SJSA1 (cell line): ENCODE results near the gene PPIL1. TPM values are rescaled to one million over a fixed set of nuclear protein-coding genes. Genes with fewer than 3 reads are reported as not detected.

Experiments used
- DNase-seq, 2 experiments: peaks; one replicate each; pipeline ENCODE4 v3.0.0-alpha.2; 2015 to 2020; ENCODE audit warnings: low spot score in 2 of 2, low read depth in 1 of 2
- H3K27ac ChIP-seq: fragments of 250-450 bp; sonication (Bioruptor Pico); 2 replicates; pipeline ENCODE4 v1.5.1; 2020; ENCODE audit warnings: mild to moderate bottlenecking, moderate library complexity
- H3K27me3 ChIP-seq: fragments of 250-450 bp; sonication (Bioruptor Pico); replicated peaks from 2 replicates; pipeline ENCODE4 v1.5.1; 2020; ENCODE audit warnings: mild to moderate bottlenecking, moderate library complexity
- H3K36me3 ChIP-seq: fragments of 250-450 bp; sonication (Bioruptor Pico); 2 replicates; pipeline ENCODE4 v1.5.1; 2020; ENCODE audit warnings: mild to moderate bottlenecking
- H3K4me1 ChIP-seq: fragments of 250-450 bp; sonication (Bioruptor Pico); replicated peaks from 2 replicates; pipeline ENCODE4 v1.6.1; 2021; ENCODE audit warnings: mild to moderate bottlenecking
- H3K4me3 ChIP-seq: fragments of 250-450 bp; sonication (Bioruptor Pico); 2 replicates; pipeline ENCODE4 v1.5.1; 2020; ENCODE audit warnings: mild to moderate bottlenecking
- H3K9me3 ChIP-seq: fragments of 250-450 bp; sonication (Bioruptor Pico); replicated peaks from 2 replicates; pipeline ENCODE4 v1.5.1; 2020; ENCODE audit warnings: mild to moderate bottlenecking
- total RNA-seq: library from RNA; depleted of rRNA; stranded (reverse); fragments of >200 nt; shearing (Covaris generic); gene quantifications from 2 replicates; pipeline ENCODE4 v1.2.3, GENCODE V29; 2014

The PPIL1 gene
- total RNA-seq, 1 experiment from 2014 or later = 83.6 TPM

GRCh38 chr6:36843170-36843569, 31.4 kb downstream of the PPIL1 start:
- no peak overlapping the region for H3K27ac ChIP-seq
- DNase-seq = no peak
- H3K4me1 ChIP-seq = peaks cover 12% of the 10 kb centered on the region
- no peaks in the 10 kb centered on the region for H3K9me3 ChIP-seq
- no peaks in the 10 kb centered on the region for H3K36me3 ChIP-seq
- H3K4me3 ChIP-seq = no peak overlapping the region
- peaks cover 16% of the 10 kb centered on the region for H3K27me3 ChIP-seq

- peaks cover 12% of the 10 kb centered on the region for H3K4me1 ChIP-seq
These were observed 32.8 kb downstream of the PPIL1 start for GRCh38 chr6:36841756-36842155.

DNA sequence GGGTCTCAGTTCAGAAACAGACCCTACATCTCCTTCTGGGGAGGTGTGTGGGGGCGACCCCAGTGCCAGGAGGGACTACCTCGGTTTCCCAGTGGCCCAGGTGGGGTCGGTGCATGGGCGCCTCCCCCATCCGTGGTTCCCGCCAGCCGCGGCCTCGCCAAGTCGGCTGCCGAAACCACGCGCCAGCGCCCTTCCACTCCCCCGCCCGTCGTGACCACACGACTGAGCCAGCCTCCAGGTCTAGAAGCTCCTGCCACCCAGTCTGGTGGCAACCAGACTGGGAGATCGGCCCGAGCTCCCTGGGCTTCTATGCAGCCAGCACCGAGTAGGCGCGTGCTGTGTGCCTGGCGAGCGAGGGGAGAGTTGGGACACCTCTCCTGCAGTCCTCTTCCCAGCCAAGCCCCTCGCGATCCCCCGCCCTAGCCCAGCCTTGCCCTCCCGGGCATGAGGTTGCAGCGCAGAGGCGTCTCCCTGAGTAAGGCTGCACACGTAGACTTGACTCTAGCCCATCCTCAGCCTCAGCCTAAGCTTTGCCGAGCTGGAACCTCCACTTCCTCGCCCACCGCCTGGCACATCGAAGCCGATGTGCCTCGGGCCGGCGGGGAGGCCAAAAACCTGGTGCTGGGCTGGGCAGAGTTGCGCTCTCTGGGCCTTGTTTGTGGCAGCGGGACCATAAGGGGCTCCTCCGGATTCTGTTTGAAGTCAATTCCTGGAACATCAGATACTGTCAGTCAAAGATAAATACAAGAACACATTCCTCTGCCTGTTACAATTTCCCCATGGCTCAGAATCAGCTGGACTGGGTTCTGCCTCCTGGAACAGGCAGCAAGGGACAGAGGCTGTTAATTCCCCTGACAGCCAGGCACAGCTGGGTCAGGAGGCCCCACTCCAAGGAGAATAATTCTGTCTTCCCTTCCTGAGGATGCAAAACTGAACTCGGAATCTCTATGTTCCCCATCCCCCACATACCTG, 33.9 kb downstream of the PPIL1 start:
- Histone ChIP-seq H3K4me1 (peaks cover 12% of the 10 kb centered on the region), H3K36me3 (no peaks in the 10 kb centered on the region), H3K27ac (no peak overlapping the region), H3K4me3 (no peak overlapping the region), H3K27me3 (peaks cover 20% of the 10 kb centered on the region), H3K9me3 (no peaks in the 10 kb centered on the region)
- no peak for DNase-seq

More at GRCh38 chr6:36841756-36842155, 32.8 kb downstream of the PPIL1 start:
- no peak overlapping the region for H3K4me3 ChIP-seq
- H3K36me3 ChIP-seq = no peaks in the 10 kb centered on the region
- H3K27ac ChIP-seq = no peak overlapping the region
- no peak for DNase-seq
- peaks cover 20% of the 10 kb centered on the region for H3K27me3 ChIP-seq
- no peaks in the 10 kb centered on the region for H3K9me3 ChIP-seq

DNA sequence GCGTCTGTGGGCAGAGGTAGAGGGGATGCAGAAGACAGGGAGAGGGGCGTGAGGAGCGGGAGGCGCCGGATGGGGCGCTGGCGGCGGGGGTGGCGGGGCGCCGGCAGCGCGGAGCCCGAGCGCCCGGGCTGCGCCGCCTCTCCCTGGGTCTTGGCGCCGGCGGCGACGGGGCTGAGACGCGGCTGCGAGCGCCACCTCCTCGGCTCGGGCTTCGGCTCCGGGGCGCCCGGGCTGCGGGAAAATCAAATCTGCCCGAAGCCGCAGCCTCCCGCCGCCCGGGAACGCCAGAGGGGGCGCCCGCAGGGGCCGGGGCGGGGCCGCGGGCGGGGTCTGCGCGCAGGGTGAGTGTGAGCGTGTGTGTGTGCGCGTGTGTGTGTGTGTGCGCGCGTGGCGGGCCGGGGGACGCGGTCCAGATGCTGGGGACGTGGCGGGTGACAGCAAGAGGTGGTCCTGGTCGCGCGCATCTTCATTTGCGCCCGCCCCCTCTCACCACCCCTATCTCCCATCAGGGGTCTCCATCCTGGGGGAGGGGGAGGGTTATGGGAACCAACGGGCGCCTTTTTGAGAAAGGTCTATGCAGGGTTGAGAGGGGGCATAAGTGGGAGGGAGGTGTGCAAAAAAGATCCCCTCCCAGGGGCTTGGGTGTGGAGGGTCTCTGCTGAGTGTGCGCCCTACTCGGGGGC, 34.7 kb downstream of the PPIL1 start:
- Histone ChIP-seq H3K9me3 (no peaks in the 10 kb centered on the region), H3K36me3 (no peaks in the 10 kb centered on the region), H3K4me1 (peaks cover 12% of the 10 kb centered on the region), H3K4me3 (peak overlapping the region; percentile 40), H3K27me3 (peaks cover 20% of the 10 kb centered on the region), H3K27ac (no peak overlapping the region)
- no peak for DNase-seq

GRCh38 chr6:36838896-36839748, 35.5 kb downstream of the PPIL1 start, which contains the start of gene CPNE5:
CPNE5 (minus strand) TSS chr6:36839444; CDS start chr6:36839377, 67 bp downstream.
- DNase-seq = no peak
- H3K27me3 ChIP-seq = peaks cover 20% of the 10 kb centered on the region
- peak within 1 kb of the TSS; percentile 40 for H3K4me3 ChIP-seq
- no peak within 1 kb of the TSS for H3K27ac ChIP-seq
- no peaks in the 10 kb centered on the region for H3K9me3 ChIP-seq
- peaks cover 12% of the 10 kb centered on the region for H3K4me1 ChIP-seq
- no peaks in the 10 kb centered on the region for H3K36me3 ChIP-seq

DNA sequence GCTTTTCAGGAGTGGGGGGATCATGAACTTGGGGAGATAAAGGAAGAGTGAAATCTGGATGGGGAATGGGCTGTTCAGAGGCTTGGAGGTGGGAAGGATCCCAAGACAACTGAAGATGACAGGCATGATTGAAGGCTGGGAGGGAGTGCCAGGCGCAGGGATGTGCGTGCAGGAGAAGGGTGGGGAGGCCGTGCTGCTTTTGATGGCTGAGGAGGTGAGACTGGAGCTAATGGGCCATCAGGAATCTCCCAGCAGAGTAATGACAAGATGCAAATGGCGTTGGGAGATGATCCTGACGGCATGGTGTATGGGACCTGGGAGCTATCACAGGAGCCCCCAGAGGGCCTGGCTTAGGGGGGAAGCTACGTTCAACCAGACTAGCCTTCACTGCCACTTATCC, 36.9 kb downstream of the PPIL1 start:
- Histone ChIP-seq H3K27me3 (peaks cover 20% of the 10 kb centered on the region), H3K36me3 (no peaks in the 10 kb centered on the region), H3K9me3 (no peaks in the 10 kb centered on the region), H3K27ac (no peak overlapping the region), H3K4me3 (no peak overlapping the region), H3K4me1 (peaks cover 12% of the 10 kb centered on the region)
- DNase-seq = no peak

DNA sequence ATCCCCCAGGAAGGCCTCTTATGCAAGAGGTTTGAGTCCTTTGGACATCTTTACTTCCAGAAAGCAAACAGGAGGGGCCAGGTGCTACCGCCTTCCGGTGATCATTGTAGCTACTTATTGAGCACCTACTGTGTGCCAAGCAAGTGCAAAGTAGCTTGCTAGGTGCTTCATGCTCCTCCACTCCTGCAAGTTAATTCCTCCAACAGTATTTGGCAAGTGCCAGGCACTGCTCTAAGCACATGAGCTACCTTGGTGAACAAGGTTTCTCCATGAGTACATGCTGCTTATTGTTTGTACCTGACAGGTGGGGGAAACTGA, 37.6 kb downstream of the PPIL1 start:
- Histone ChIP-seq H3K4me1 (peaks cover 12% of the 10 kb centered on the region), H3K9me3 (no peaks in the 10 kb centered on the region), H3K27ac (no peak overlapping the region), H3K4me3 (no peak overlapping the region), H3K36me3 (no peaks in the 10 kb centered on the region), H3K27me3 (peaks cover 20% of the 10 kb centered on the region)
- DNase-seq = no peak

DNA sequence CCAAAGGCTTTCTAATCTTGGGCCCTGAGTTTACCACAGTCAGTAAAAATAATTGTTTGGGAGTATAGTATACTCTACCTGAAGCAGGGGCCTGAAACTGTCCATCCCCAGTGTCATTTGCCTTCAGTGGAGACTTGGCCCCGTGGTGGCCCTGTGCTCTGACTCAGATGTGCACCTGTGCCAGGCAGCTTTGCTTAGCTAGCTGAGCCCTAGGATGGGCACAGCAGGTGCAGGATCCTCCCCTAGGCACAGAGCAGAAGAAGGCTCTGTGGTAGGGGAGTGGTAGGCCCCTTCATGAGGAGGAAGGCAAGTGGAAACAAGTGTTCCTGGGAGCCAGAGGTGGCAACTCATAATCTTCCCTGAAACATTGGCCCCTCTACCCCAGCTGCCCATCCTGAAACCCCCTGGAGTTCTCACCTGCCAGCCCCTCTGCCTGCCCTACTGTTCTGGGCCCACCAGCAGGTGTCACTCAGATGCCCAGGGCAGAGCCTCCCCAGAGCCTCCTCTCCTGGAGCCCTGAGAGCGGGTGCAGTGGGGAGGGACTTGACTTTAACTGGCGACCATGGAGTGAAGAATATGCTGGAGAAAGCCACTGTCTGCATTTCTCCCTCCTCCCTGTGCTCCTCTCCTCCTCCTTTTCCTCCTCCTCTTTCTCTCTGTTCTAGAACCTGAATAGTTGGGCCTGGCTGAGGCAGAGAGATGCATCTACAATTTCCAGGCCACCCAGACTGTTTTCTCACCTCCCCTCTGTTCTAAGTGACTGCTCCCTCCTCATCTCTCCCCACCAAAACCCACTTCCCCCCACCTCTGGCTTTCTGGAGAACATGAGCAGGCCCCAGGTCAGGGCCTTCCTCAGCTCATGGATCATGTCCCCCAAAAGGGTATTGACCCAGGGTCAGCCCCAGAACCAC, 38.2 kb downstream of the PPIL1 start:
- peaks cover 20% of the 10 kb centered on the region for H3K27me3 ChIP-seq
- H3K36me3 ChIP-seq = no peaks in the 10 kb centered on the region
- DNase-seq = no peak
- peaks cover 12% of the 10 kb centered on the region for H3K4me1 ChIP-seq
- no peak overlapping the region for H3K4me3 ChIP-seq
- H3K9me3 ChIP-seq = no peaks in the 10 kb centered on the region
- H3K27ac ChIP-seq = no peak overlapping the region

DNA sequence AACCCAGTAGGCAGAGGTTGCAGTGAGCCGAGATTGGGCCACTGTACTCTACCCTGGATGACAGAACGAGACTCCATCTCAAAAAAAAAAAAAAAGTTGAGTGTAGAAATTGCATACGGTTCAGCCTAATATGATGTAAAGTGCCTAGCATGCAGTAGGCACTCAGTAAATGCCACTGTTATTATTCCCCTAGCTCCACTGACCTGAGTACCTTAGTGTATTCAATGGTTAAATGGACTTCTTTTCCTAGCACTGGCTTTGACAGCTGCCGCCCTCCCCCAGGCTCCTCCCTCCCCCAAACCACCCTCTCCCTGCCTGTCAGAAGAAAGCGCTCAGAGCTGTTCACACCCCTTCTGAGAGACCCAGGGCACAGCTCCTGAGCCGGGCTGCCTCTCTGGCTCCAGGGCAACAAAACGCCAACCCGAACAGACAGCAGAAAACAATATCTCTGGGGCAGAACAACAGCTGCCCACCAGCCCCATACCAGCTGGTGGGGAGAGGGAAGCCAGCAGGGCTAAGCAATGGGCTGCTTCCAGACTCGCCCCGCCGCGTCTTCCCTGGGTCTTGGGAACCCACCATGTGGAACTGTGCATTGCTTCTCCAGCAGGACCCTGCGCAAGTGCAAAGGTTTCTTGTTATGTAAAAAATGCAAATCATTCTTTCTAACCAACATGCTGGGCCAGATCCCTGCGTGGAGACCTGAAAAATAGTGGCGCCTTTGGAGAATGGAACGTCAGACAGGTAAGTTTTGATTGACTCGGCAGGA, 39.8 kb downstream of the PPIL1 start:
- no peak overlapping the region for H3K27ac ChIP-seq
- H3K27me3 ChIP-seq = peaks cover 14% of the 10 kb centered on the region
- H3K4me3 ChIP-seq = no peak overlapping the region
- no peaks in the 10 kb centered on the region for H3K9me3 ChIP-seq
- no peaks in the 10 kb centered on the region for H3K36me3 ChIP-seq
- H3K4me1 ChIP-seq = peaks cover 5% of the 10 kb centered on the region
- no peak for DNase-seq

DNA sequence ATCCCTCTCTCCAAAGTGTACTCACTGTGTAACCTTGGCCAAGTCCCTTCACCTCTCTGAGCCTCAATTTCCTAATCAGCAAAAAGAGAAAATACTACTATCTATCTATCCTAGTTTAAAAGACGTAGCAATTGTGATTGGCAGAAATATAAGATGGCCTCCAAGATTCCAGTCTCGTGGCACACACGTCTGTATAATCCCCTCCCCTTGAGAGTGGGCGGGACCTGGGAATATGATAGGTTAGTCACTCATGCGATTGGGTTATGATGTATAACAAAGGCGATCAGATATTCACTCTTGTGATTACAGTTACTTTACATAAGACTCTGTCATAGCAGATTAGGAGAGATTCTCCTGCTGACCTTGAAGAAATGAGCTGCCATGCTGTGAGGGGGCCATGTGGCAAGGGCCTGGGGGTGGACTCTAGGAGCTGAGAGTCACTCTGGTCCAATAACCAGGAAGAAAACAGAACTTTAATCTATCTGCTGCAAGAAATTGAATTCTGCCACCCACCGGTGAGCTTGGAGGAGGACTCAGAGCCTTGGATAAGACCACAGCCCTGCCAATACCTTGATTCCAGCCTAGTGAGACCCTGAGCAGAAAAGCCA, 41.3 kb downstream of the PPIL1 start:
- Histone ChIP-seq H3K4me3 (no peak overlapping the region), H3K27ac (no peak overlapping the region), H3K36me3 (no peaks in the 10 kb centered on the region), H3K27me3 (peaks cover 4% of the 10 kb centered on the region; the same call in 1 of the 2 replicates), H3K4me1 (no peaks in the 10 kb centered on the region), H3K9me3 (no peaks in the 10 kb centered on the region)
- DNase-seq = no peak

- no peak for DNase-seq
- Histone ChIP-seq H3K4me1 (peaks cover 8% of the 10 kb centered on the region), H3K9me3 (no peaks in the 10 kb centered on the region), H3K4me3 (no peak overlapping the region), H3K27ac (no peak overlapping the region), H3K27me3 (no peaks in the 10 kb centered on the region; the same call in 1 of the 2 replicates), H3K36me3 (no peaks in the 10 kb centered on the region)
These were observed 42.3 kb downstream of the PPIL1 start for GRCh38 chr6:36832313-36832712.

DNA sequence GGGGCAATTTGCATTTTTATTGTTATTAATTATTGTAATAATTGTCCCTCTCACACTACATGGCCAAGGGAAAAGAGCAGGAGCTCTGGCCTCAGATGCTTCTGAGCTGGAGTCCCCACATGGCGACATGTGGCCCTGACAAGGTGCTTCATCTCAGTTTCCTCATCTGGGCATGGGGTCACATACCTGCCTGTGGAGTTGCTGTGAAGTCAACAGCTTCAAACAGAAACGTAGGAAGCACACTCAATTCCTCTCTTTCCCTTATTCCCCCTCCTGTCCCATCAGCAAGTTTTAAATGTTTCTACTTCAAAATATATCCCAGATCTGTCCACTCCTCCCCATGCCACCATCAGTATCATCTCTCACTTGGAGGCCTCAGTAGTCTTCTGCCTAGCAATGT, 44.0 kb downstream of the PPIL1 start:
- Histone ChIP-seq H3K4me3 (no peak overlapping the region), H3K4me1 (peaks cover 15% of the 10 kb centered on the region), H3K27ac (no peak overlapping the region), H3K36me3 (no peaks in the 10 kb centered on the region), H3K9me3 (no peaks in the 10 kb centered on the region), H3K27me3 (no peaks in the 10 kb centered on the region; the same call in 1 of the 2 replicates)
- no peak for DNase-seq
